NCI-H128 (cell line): ENCODE measurements around the gene HTR3A.
"Not testable (repeated sequence)": the region's sequence is repeated elsewhere in the genome, so short reads cannot be mapped to it uniquely, and the experiment has no call there.

Experiments
- DNase-seq: peaks from one replicate; lab custom pipeline; 2025; ENCODE audit not compliant: unreplicated experiment; lab: John Stamatoyannopoulos, UW

Gene HTR3A

DNA sequence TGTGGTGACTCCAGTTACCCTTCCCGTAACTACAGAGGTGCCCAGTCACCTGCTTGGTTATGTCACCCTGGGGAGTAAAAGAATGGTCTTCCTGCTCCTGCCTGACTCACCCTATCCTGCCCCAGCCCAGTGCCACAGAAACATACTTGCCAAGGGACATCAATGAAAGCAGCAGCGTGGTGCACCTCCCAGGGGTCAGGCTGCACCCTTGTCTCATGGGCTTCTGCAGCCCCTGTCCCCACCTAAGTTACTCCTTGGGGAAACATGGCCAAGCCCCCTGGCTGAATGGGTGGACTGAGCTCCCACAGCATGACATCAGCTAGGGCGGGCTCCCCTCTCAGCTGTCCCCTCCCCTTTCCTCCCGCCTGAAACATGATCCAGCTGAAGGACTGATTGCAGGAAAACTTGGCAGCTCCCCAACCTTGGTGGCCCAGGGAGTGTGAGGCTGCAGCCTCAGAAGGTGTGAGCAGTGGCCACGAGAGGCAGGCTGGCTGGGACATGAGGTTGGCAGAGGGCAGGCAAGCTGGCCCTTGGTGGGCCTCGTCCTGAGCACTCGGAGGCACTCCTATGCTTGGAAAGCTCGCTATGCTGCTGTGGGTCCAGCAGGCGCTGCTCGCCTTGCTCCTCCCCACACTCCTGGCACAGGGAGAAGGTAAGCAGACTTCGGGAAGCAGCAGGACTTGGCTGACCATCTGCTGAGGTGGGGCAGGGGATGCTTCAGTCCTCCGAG, at the start of gene HTR3A:
HTR3A (plus strand) TSS at position 368 of the 730 bp plus-strand sequence; CDS start at position 586, 218 bp downstream.
- peak; percentile 83 for DNase-seq

- no peak for DNase-seq
Observed at GRCh38 chr11:113926273-113927197, 48.4 kb upstream of the HTR3A start.

- no peak for DNase-seq
Observed at GRCh38 chr11:113928311-113928710, 46.6 kb upstream of the HTR3A start.

DNA sequence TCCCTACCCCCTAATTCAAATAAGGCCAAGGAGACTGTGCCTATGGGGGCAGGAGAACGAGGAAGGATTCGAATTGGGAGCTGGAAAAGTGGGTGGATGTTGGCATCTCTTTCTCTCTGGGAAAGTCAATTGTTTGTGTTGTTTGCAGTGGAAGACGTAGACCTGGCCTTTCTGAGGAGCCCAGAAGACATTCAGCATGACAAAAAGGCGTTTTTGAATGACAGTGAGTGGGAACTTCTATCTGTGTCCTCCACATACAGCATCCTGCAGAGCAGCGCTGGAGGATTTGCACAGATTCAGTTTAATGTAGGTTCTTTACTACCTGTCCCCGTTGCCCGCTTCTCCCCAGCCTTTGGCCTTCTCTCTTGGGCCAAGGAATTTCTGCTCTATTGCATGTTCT, 42.1 kb upstream of the HTR3A start:
- DNase-seq: no peak

DNA sequence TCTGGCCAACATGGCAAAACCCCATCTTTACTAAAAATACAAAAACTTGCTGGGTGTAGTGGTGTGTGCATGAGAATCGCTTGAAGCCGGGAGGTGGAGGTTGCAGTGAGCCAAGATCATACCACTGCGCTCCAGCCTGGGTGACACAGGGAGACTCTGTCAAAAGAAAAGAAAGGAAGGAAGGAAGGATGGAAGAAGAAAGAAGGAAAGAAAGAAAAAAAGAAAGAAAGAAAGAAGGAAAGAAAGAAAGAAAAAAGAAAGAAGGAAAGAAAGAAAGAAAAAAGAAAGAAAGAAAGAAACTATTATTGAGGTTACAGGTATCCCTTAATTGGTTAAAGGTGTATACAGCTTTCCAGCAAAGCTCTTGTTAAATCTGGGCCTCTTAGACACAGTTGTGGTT, 40.7 kb upstream of the HTR3A start:
- DNase-seq: not testable (repeated sequence)

DNA sequence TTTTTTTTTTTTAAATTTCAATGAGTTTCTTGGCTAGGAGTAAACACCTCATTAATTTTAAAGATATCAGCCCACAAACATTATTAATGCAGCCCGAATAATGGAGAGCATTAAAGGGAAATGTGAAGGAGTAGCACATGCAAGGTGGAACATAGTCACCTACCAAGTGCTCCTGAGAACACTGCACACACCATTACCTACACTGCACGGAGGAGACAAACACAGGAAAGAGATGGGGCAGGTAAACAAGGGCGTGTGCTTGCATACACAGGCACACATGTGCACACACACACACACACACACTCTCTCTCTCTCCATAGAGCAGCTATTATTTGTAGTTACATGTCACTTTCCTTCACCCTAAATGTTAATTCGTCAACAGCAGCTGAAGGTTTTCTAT, 40.1 kb upstream of the HTR3A start:
- DNase-seq: no peak

DNA sequence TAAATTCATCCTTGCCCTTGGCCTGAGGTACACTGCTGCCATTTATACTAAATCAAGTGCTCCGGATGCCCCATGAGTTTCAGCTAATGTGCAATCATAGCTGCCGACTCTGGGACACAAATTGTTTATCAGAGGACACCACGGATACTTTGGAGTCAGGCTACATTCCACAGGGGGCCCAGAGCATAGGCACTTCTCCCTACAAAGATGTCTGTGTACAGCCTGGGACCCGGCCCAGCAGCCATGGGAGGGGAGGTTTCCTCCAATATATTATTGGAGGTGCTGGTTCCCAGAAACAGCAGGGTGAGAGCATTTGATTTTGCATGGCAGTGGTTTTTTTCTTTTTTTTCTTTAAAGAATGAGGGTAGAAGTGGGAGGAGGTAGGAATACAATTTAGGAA, 39.0 kb upstream of the HTR3A start:
- DNase-seq: no peak

GRCh38 chr11:113937918-113938317, 37.0 kb upstream of the HTR3A start:
- DNase-seq: no peak

DNA sequence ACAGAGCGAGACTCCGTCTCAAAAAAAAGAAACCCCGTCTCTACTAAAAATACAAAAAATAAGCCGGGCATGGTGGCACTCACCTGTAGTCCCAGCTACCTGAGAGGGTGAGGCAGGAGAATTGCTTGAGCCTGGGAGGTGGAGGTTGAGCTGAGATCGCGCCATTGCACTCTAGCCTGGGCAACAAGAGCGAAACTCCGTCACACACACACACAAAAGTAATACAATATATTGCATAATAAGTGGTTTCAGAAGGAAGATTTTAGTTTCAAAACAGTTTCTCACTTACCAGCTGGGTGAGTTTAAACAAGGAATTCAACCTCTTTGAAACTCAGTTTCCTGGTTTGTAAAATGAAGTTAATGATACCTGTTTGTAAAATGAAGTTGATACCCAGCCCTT, 32.7 kb upstream of the HTR3A start:
- no peak for DNase-seq

- DNase-seq: not testable (repeated sequence)
Observed at GRCh38 chr11:113946162-113946561, 28.7 kb upstream of the HTR3A start.

DNA sequence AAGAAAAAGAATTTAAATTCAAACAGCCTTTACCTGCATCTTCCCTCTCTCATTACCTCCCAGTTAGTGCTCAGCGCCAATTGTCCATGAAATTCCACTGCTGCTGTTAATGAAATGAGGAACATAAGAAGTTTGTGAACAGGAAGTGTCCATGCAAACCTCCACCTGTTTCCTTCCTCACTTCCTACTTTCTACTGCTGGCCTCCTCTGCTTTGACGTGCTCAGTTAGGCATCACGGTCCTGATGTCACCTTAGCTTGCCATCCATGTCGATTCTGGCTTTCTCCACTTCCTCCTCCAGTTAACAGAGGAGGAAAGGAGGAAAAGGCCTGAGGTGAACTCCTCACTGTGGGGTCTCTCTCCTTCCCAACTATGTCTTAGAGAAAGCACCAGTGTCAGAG, 26.9 kb upstream of the HTR3A start:
- no peak for DNase-seq

GRCh38 chr11:113949891-113950290, 25.0 kb upstream of the HTR3A start:
- DNase-seq: no peak

DNA sequence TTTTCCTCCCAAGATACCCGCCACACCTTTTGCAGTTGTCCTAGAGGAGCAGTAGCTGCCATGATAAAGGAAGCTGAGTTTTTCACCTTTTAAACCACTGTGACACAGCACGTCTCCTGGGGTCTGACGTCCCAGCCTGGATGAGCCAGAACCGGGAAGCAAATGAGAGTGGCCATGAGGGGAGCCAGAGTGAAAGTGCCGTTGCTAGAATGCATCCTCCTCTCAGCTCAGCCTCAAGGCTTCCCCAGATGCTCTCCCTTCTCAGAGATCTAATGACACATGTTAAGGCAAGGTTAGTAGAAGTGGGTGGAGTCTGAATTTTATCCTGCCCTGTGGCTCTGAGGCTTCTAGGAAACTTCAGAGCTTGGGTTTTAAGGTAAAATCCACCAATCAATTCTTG, 23.4 kb upstream of the HTR3A start:
- no peak for DNase-seq

GRCh38 chr11:113952070-113952469, 22.8 kb upstream of the HTR3A start:
- no peak for DNase-seq

GRCh38 chr11:113952588-113952987, 22.3 kb upstream of the HTR3A start:
- no peak for DNase-seq

DNA sequence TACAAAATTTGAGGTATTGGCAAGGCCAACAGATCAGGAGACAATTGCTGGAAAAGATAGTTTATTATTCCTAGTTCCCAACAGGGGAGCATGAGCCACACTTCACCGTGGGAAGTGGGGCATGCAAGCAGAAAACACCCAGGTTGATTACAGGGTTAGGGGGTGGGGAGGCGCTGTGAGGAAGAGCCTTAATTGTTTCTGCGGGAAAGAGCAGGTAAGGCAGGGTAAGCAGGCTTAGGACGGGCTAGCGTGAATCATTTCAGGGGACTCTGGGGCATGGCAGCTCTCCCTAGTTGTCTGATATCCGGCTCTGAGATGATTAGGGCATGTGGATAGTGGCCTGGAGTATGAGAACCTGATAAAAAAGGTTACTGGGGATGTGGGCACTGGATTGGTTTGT, 20.7 kb upstream of the HTR3A start:
- no peak for DNase-seq

- no peak for DNase-seq
Observed at GRCh38 chr11:113956986-113957385, 17.9 kb upstream of the HTR3A start.

DNA sequence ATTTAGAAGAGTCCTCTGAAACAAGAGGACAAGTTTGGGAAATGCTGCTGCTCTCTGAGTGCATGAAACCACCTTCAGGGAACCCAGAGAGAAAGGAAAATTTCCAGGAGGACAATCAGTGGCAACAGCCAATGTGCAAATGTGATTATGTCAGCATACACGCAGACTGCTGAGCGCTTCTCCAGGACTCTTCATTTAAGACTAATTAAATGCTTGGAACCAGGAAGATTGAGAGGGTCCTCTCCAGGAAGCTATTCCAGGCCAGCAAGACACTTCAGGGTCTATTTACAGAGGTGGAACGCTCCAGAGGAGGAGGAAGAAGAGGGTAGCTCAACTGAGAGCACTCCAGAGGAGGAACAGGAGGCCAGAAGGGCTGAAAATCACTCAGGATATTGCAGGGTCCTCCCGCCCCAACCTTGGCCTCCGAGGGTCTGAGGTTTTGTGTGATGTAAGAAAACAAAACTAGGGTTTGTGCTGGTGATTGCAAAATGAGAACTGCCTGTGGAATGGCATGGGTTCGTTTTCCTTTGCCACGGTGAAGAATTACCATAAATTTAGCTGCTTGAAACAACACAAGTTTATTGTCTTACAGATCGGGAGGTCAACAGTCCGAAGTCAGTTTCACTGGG, 14.1 kb upstream of the HTR3A start:
- no peak for DNase-seq

DNA sequence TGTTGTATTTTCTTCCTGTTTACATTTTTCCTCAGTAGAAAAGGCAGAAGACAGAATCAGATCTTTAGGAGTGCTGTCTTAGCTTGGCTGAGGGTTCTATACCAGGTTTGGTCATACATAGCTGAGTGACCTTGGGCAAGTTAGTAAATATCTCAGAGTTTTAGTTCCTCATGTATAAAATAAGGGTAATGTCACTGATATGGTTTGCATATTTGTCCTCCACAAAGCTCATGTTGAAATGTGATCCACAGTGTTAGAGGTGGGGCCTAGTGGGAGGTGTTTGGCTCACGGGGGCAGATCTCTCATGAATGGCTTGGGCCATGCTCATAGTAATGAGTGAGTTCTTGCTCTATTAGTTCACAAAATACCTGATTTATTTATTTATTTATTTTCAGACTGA, 7.5 kb upstream of the HTR3A start:
- no peak for DNase-seq

- DNase-seq: no peak
Observed at GRCh38 chr11:113971506-113972195, 3.3 kb upstream of the HTR3A start.

DNA sequence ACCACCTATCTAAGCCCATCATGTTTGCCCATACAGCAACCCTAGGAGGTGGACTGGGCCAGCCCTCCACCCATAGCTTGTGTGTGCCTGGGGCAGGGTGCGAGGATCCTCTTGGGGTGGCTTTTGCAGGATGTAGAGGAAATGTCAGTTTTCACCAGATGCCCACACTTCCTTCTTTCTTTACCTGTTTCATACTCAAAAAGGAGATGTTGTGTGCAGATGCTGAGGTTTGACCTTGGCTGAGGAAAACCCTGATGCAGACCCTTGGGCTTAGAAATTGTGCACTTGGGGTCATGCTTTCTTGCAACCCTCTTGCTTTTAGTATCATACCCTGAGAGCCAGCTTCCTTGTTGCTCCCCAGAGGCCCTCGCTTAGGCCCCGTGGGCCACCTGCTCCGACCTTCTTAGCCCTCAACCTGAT, 2.2 kb downstream of the HTR3A start:
- DNase-seq: no peak
